WTC11 (cell line): ENCODE measurements around the gene SPATA6.

ENCODE experiments used
- CREM ChIP-seq: sonication (generic); formaldehyde crosslinking; IDR thresholded peaks from 2 replicates; pipeline ENCODE4 v1.8.1; 2022; ENCODE audit warnings: mild to moderate bottlenecking, missing genetic modification reagents, moderate library complexity
- FOXJ3 ChIP-seq: sonication (generic); formaldehyde crosslinking; IDR thresholded peaks from 2 replicates; pipeline ENCODE4 v1.9.0; 2021; ENCODE audit warnings: missing genetic modification reagents, mild to moderate bottlenecking, borderline replicate concordance
- JUN ChIP-seq: sonication (generic); formaldehyde crosslinking; IDR thresholded peaks from 2 replicates; pipeline ENCODE4 v1.8.0; 2023; ENCODE audit warnings: mild to moderate bottlenecking, missing genetic modification reagents
- NFYB ChIP-seq: sonication (generic); formaldehyde crosslinking; conservative IDR thresholded peaks from 2 replicates; pipeline ENCODE4 v1.8.0; 2022; ENCODE audit warnings: low read depth, missing genetic modification reagents
- TP53 ChIP-seq: sonication (generic); formaldehyde crosslinking; IDR thresholded peaks from 2 replicates; pipeline ENCODE4 v1.8.1; 2023; ENCODE audit warnings: mild to moderate bottlenecking, missing genetic modification reagents
- TF ChIP-seq, protein P1 (sequence below): fragments of 200-600 bp; IDR thresholded peaks from 2 replicates; pipeline ENCODE4 v1.8.0; 2022; ENCODE audit warnings: antibody characterized with exemption
- TF ChIP-seq, protein P2 (sequence below): sonication (generic); formaldehyde crosslinking; IDR thresholded peaks from 2 replicates; pipeline ENCODE4 v1.8.0; 2022; ENCODE audit warnings: mild to moderate bottlenecking, missing genetic modification reagents
- TF ChIP-seq, protein P3 (sequence below): sonication (generic); formaldehyde crosslinking; IDR thresholded peaks from 2 replicates; pipeline ENCODE4 v1.8.1; 2023; ENCODE audit warnings: mild to moderate bottlenecking, missing genetic modification reagents, borderline replicate concordance
- TF ChIP-seq, protein P4 (sequence below): sonication (generic); formaldehyde crosslinking; IDR thresholded peaks from 2 replicates; pipeline ENCODE4 v1.8.0; 2022; ENCODE audit warnings: mild to moderate bottlenecking, missing genetic modification reagents
- TF ChIP-seq, protein P5 (sequence below): sonication (generic); formaldehyde crosslinking; IDR thresholded peaks from 2 replicates; pipeline ENCODE4 v1.8.0; 2023; ENCODE audit warnings: missing genetic modification reagents
- TF ChIP-seq, protein P6 (sequence below): sonication (generic); formaldehyde crosslinking; IDR thresholded peaks from 2 replicates; pipeline ENCODE4 v1.8.1; 2023; ENCODE audit warnings: mild to moderate bottlenecking, missing genetic modification reagents, moderate library complexity

DNA sequence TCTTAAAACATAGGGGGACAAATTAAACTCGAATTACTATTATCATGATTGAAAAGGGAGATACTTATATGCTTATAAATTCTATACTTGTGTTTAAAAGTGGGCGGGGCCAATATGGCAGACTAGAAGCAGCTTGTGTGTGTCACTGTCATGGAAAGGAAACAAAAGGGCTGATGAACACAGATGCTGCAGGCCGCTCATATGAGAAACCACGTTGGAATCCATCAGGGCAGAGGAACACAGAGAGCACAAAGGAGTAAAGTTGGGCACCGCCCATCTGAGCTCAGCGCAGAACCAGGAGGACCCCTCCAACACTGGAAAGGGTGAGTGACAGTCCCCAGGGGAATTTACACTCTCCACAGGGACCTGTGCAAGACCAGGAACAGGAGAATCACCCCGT is 142.5 kb downstream of the SPATA6 start:
- TF ChIP-seq CREM (CRISPR knock-in tag) (no peak), FOXJ3 (CRISPR knock-in tag) (no peak), NFYB (CRISPR knock-in tag) (no peak), JUN (CRISPR knock-in tag) (no peak), TP53 (CRISPR knock-in tag) (no peak)
- TF ChIP-seq, protein P1, sequence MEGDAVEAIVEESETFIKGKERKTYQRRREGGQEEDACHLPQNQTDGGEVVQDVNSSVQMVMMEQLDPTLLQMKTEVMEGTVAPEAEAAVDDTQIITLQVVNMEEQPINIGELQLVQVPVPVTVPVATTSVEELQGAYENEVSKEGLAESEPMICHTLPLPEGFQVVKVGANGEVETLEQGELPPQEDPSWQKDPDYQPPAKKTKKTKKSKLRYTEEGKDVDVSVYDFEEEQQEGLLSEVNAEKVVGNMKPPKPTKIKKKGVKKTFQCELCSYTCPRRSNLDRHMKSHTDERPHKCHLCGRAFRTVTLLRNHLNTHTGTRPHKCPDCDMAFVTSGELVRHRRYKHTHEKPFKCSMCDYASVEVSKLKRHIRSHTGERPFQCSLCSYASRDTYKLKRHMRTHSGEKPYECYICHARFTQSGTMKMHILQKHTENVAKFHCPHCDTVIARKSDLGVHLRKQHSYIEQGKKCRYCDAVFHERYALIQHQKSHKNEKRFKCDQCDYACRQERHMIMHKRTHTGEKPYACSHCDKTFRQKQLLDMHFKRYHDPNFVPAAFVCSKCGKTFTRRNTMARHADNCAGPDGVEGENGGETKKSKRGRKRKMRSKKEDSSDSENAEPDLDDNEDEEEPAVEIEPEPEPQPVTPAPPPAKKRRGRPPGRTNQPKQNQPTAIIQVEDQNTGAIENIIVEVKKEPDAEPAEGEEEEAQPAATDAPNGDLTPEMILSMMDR = no peak
- TF ChIP-seq, protein P2, sequence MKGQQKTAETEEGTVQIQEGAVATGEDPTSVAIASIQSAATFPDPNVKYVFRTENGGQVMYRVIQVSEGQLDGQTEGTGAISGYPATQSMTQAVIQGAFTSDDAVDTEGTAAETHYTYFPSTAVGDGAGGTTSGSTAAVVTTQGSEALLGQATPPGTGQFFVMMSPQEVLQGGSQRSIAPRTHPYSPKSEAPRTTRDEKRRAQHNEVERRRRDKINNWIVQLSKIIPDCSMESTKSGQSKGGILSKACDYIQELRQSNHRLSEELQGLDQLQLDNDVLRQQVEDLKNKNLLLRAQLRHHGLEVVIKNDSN = no peak
- TF ChIP-seq, protein P3, sequence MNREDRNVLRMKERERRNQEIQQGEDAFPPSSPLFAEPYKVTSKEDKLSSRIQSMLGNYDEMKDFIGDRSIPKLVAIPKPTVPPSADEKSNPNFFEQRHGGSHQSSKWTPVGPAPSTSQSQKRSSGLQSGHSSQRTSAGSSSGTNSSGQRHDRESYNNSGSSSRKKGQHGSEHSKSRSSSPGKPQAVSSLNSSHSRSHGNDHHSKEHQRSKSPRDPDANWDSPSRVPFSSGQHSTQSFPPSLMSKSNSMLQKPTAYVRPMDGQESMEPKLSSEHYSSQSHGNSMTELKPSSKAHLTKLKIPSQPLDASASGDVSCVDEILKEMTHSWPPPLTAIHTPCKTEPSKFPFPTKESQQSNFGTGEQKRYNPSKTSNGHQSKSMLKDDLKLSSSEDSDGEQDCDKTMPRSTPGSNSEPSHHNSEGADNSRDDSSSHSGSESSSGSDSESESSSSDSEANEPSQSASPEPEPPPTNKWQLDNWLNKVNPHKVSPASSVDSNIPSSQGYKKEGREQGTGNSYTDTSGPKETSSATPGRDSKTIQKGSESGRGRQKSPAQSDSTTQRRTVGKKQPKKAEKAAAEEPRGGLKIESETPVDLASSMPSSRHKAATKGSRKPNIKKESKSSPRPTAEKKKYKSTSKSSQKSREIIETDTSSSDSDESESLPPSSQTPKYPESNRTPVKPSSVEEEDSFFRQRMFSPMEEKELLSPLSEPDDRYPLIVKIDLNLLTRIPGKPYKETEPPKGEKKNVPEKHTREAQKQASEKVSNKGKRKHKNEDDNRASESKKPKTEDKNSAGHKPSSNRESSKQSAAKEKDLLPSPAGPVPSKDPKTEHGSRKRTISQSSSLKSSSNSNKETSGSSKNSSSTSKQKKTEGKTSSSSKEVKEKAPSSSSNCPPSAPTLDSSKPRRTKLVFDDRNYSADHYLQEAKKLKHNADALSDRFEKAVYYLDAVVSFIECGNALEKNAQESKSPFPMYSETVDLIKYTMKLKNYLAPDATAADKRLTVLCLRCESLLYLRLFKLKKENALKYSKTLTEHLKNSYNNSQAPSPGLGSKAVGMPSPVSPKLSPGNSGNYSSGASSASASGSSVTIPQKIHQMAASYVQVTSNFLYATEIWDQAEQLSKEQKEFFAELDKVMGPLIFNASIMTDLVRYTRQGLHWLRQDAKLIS (CRISPR knock-in tag) = no peak
- TF ChIP-seq, protein P4, sequence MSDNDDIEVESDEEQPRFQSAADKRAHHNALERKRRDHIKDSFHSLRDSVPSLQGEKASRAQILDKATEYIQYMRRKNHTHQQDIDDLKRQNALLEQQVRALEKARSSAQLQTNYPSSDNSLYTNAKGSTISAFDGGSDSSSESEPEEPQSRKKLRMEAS (CRISPR knock-in tag) = no peak
- TF ChIP-seq, protein P5, sequence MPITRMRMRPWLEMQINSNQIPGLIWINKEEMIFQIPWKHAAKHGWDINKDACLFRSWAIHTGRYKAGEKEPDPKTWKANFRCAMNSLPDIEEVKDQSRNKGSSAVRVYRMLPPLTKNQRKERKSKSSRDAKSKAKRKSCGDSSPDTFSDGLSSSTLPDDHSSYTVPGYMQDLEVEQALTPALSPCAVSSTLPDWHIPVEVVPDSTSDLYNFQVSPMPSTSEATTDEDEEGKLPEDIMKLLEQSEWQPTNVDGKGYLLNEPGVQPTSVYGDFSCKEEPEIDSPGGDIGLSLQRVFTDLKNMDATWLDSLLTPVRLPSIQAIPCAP (CRISPR knock-in tag) = no peak
- TF ChIP-seq, protein P6, sequence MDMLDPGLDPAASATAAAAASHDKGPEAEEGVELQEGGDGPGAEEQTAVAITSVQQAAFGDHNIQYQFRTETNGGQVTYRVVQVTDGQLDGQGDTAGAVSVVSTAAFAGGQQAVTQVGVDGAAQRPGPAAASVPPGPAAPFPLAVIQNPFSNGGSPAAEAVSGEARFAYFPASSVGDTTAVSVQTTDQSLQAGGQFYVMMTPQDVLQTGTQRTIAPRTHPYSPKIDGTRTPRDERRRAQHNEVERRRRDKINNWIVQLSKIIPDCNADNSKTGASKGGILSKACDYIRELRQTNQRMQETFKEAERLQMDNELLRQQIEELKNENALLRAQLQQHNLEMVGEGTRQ (CRISPR knock-in tag) = no peak
